ENCODE results near the gene SEC24D.

The SEC24D gene

DNA sequence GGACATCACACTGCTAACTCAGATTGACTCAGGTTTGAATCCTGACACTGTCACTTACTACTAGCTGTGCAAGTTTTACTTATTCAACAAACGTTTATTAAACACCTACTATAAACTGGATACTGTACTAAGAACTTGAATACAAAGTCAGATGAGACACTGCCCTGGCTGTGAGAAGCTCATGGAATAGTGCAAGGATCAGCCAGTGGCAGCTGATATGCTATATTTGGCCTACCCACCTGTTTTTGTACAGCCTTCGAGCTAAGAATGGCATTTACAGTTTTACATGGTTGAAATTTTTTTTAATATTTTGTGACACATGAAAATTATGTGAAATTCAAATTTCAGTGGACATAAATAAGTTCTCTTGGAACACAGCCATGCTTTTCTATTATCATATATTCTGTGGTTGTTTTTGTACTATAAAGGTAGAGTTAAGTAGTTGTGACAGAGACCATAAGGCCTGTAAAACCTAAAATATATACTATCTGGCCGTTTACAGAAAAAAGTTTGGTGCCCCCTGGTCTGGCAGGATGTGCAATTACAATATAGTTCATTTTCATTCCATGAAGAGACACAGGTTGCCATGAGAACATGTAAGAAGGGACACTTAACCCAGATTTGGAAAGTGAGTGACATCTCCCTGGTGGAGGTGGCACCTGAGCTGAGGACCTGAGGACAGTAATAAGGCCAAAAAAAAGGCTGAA lies 3.4 kb upstream of the SEC24D start:
- FAIRE-seq: no peak

DNA sequence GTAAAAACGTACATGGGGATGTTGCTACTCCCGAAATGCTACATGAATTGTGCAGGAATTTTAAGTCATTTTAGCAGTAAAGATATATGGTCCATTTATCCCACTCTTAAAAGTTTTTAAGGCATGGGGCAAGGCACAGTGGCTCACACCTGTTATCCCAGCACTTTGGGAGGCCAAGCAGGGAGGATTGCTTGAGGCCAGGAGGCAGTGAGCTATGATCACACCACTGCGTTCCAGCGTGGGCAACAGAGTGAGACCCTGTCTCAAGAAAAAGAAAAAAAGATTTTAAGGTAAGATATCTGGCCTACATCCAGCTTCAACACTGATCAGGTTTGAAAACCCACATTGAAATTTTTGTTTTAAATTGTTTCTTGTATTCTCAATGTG lies 1.2 kb upstream of the SEC24D start:
- no peak for FAIRE-seq

DNA sequence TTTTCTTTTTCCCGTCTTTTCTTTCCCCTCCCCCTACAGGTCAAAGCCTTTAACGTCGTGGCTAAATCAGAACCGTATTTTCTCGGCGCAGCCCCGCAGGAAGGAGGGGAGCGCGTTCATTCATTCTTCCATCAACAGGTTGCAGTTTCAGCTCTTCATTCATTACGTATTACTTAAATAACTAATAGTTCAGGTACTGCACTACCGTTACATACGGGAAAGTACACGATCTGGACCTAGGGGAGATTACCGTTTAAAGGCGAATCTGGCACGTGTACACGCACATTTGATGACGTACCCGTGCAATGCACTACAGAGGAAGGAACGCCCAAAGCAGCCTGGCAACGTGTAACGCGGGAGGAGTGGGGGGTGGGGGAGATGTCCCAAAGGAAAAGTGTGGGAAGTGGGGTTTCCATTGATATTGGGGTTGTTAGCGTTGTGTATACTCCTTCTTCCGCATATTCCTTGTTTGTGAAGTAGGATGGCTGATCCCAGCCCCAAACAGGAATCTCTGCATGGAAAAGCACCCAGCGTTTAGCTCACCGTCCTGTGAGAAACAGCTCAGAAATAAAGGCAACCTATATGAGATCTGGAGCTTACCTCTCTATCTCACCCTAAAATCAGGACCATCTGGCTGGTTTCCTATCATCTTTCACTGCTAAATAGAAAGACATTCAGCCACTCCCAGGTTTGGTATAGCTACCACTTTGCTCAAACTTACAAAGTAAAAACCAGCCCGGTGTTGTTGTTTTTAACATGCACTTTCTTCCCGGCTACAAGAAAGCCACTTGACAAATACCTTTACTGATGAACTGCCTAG lies 585 bp upstream of the SEC24D start:
- no peak for FAIRE-seq

DNA sequence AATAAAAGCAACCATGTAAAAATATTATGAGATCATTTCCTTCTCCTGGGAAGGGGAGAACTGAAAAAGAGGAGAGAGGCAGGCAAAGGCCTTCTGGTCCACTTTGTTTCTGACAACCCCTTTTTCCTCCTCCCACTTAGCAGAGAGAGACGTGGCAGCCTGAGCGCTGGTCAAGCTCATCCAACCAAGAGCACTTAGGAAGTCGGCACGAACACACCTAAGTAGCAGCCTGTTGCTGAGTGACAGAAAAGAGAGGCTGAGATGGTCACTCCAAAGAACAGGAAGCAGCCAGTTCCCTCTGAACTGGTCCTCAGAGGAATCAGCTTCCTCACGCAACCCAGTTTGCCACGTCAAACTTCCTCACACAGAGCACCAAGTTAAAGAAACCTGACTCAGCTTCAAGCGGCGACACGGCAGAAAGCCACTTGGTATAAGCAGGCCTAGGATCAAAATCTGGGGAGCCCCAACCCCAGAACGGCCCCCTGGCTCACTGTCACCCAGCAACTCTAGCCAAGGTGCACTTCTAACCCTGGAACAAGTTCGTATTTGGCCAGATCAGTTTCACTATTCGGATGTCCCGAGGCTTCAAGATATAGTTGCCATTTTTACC lies 861 bp downstream of the SEC24D start:
- FAIRE-seq: no peak

DNA sequence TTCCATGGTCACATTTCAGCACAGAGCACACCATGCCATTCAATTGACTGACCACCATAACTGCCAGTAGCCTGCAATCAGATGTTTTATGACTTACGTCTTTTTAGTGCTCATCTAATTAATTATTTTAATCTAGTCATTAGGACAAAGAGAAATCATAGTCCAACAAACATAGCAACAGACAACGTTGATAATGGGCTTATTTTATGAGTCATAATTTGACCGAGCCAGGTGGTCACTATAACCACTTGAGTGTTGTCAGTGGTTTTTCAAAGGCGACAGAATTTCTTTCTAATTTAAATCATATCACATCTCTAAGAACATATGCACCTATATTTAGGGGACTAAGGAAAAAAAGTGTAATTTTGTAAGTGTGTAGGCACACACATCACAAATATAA lies 1.9 kb downstream of the SEC24D start:
- no peak for FAIRE-seq

DNA sequence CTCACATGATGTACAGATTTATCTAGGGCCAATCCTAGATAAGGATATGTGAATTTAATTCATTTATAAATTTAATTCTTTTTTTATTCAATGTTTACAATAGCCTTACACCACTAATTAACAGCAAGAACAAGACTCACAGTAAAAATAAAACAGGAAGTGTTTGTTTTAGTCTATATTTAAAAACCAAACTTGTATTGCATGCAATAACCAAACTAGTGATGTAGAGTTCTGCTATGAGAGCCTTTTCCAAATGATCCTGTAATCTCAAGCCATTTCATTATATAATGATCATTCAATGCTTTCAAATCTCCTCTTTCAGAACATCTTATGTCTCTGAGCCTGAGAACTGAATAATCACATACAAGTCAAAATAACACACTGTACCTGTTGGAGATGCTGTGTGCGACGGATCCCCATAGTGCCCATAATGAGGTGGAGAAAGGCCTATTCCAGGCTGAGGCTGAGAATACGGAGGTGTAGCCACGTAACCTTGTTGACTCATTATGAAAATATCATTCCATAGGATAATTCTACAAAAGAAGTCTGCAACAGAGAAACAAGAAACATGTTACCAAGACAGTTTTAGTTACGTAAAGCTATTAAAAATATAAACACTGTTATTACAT lies 2.6 kb downstream of the SEC24D start:
- no peak for FAIRE-seq

DNA sequence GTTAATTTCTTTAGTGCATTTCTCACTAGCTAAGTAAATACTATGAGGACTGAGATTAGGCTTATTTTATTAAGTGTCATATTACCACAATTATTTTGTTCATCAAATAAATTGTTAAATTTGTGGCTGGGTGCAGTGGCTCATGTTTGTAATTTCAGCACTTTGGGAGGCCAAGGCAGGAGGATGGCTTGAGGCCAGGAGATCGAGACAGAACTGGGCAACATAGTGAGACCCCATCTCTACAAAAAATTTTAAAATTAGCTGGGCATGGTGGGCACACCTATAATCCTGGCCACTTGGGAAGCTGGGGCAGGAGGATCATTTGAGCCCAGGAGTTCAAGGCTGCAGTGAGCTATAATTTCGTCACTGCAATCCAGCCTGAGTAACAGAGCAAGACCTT lies 6.8 kb downstream of the SEC24D start:
- no peak for FAIRE-seq

DNA sequence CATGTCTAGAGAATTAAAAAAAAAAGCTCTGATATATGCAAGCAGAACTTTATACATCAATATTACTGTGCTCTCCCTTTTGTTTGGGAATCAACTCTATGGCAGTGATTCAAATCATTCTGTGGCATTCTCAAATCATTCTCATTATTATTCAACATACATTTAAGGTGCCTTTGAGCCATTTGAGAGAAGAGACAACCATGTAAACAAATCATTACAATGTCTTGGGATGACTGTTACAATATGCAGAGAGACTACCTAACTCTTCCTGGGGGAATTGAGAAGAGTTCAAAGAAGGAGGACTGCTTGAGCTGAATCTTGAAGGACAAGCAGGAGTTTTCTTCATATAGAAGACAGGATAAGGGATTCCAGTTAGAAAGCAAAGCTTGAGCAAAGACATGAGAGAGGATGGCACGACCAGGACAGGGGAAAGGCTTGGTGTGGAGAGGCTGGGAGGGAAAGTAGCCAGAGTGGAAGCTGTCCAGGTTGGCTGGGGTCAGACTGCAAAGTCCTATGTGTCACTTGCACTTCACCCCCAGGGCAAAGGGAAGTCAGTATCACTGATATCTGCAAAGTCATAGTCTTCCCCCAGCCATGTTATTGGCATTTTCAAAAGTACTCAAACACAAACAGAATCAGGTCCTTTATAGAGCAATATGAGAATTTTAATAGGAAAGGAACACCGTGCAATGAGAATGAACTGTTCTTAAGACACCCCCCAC lies 9.0 kb downstream of the SEC24D start:
- FAIRE-seq: no peak

DNA sequence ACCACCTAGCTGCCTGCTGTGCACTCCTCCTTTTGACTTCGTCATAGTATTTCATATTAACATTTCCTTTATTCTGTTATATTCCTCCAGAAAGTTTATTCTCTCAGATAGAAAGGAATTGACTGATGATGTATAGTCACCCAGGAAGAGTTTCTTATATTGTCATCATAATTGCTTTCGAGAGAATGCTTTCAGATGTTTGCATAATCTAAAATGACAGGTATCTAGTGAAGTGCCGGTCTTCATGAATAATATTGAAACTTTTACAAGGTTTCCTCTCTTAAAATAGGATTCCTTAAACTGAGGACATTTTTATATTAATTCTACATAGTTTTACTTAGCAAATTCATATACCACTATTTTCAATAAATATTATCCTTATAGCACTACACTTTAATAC lies 10.1 kb downstream of the SEC24D start:
- FAIRE-seq: no peak

DNA sequence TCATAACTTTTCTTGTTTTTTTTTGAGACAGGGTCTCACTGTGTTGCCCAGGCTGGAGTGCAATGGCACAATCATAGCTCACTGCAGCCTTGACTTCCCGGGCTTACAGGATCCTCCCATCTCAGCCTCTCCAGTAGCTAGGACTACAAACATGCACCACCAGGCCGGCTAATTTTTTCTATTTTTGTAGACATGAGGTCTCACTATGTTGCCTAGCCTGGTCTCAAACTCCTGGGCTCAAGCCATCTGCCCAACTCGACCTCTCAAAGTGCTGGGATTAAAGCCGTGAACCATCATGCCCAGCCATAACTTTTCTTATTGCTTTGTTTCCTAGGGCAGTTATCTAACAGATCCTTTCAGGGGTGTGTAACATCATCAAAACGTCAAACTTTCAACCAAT lies 11.8 kb downstream of the SEC24D start:
- FAIRE-seq: no peak

DNA sequence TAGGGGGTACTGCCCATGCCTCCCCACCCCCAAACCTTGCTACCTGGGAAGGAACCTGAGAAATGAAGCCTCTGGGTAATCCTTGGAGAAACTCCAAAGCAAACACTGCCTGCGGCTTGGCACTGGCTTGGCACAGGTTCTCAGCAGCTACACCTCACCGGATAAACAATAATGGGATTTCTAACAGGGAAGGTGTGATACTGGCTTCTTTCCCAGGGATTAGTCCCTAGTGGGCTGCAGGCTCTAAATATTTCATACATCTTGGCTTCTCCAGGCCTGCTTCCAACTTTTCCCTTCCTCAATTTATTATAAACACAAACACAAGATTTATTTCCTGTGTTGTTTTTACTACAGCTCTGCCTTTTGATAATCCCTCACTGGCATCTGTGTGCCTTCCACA lies 12.5 kb downstream of the SEC24D start:
- FAIRE-seq: no peak

DNA sequence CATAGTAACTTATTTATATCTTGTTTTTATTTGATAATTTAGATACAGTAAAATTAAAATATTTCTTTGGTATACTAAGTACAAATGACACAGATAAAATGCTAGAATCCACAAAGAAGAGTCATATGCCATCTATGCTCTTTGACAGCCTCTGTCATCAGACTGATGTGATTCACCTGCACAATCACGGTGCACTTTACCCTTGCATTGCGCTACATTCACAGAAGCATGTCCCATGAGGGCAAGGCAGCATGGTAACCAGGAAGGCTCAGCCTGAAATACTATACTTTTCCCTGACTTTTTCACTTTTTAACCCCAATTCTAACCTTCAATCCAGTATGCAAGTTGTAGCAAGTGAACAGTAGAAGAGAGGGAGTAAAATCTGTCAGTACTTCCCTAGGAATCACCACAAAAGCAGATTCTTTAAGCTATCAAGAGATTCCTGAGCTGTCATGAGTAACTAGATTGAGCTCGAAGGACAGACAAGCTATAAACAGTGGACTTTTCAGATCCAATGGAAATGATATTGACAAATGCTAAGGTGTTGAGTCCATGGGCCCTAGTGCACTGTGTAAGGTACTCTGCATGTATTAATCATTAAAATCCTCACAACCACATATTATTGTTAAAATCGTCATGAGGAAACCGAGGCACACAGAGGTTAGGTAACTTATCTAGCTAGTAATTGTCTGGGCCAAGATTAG lies 14.2 kb downstream of the SEC24D start:
- no peak for FAIRE-seq

DNA sequence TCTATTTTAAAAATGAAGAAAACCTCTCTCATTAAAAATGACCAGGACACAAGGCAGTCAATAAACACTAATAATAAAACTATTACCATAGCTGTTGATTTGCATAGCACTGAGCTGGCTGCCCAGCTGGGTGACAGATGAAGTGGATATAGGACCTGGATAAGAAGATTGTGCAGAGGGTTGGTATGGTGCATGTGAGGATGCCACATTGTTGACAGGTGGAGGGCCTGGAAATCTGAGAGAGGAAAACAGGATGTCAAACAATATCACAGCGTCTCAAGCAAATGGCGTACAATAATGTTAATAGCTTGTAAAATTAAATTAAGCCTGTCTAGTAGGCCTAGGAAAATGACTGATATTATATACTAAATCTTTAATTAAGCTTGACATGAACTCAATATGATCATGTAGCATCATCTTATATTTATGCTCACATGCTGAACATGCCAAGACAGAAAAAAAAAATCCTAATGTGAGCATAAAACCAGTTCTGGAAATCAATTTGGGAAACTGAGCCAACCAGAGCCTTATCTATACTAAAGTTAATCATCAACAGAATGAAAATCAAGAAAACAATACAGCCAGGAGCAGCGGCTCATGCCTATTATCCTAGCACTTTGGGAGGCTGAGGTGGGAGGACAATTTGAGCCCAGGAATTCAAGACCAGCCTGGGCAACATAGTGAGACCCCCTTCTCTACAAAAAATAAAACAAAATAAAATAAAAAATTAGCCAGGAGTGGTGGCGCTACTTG lies 18.6 kb downstream of the SEC24D start:
- no peak for FAIRE-seq

DNA sequence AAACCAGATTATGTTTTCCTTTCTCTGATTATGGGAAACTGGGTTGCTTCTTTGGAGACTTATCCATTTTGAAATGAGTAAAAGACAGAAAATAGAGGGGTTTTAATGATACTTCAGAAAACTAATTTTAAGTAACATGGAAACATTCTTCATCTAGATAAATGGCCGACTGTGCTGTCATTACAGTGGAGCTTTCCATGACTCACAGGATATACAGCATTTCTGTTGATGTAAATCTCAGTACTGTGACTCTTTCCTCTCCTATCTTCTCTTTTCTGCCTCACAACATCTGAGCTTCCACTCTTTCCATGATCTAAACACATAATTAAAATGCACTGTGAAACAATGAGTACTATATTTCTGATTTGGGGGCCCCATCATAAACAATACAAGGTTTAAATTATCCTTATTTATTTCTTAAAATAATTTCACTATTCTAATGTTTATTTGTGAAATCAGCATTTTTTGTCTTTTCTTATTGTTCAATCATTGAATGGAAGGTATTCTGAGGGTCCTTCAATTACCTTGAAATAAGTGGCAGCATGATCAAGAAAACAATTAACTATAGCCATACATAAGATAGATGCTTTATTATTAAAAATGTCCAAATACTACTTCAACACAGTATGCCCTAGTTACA lies 19.3 kb downstream of the SEC24D start:
- FAIRE-seq: no peak

DNA sequence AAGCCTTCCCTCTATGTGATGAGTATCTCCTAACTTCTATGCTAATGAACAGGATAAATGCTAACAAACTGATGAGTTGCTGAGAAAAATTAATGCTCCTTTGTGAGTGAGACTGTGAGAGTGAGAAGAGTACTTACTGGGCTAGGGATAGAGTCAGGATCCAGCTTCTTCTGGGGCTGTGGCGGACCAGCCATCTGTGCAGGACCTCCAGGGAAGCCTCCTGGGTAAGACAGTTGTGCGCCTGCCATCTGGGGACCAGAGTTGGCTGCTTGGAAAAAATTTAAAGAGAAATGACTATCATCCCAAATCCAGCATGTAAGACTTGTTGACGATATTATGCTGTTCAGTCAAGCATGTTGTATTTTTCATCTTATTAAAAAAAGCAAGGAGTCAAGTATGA lies 21.0 kb downstream of the SEC24D start:
- FAIRE-seq: no peak

DNA sequence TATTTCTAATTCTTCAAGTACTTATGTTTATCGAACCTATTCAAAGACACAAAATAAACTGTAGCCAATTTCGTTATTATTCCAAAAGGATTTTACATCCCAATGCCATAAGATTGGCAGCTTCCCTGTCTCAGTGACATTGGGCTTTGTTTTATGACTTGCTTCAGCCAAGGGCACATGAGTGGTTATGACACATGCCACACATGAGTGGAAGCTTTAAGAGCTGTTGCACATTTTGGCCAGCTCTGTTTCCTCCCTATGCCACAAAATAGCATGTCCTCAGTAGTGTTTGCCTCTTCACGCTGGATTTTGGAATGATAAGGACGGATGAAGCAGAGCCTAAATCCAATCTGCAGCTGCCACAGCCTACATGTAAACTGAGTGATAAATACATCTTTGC lies 21.9 kb downstream of the SEC24D start:
- FAIRE-seq: no peak

DNA sequence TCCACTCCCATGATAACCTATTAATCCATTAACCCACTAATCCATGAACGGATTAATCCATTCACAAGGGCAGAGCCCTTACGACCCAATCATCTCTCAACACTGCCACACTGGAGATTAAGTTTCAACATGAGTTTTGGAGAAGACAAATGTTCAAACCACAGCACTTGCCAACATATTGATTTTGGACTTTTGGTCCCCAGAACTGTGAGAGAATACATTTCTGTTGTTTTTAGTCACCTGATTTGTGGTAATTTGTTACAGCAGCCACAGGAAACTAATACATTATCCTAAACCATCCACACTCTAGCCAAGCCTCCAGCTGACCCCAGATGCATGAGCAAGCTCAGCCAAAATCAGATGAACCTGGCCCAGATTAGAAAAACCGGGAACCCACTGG lies 22.4 kb downstream of the SEC24D start:
- no peak for FAIRE-seq

DNA sequence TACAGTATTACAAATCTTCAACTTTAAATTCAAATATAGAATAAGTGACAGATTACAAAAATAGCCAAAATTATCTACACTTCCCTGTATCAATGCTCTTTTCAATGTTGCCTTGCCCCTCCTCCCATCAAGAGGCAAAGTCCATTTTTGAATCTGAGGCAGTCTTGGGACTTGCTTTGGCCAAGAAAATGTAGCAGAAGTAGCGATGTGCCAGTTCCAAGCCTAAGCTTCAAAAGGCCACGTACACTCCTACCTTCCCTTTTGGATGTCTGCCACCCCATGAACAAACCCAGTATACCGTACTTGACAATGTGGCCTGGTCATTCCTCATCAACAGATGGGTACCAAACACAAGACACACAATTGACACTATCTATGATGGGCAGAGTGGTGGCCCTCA lies 24.1 kb downstream of the SEC24D start:
- no peak for FAIRE-seq

DNA sequence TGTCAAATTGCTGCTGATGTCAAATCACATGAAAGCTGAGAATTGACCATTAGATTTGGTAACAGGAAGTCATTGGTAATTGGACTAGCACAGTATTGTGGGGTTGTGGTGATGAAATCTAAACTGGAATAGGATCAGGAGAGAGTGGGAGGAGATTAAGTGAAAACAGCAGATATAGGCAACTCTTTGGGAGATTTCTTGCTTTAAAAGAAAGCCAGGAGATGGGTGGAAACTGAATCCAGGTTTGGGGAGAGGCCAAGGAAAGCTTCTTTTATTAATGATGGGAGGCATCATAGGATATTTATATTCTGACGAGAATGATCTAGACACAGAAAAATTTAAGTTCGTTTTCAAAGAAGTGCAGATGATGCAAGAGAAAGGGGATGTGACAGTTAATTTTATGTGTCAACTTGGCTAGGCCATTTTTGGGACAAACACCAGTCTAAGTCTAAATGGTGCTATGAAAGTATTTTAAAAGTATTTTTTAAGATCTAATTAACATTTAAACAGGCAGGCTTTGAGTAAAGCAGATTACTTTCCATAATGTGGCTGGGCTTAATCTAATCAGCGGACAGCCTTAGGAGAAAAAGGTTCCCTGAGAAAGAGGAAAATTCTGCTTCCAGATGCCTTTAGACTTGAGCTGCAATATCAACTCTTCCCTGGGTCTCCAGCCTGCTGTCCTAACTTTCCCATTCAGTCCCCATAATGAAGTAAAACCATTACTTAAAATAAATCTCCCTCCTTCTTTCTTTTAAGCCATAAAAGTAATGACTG lies 24.7 kb downstream of the SEC24D start:
- FAIRE-seq: no peak

DNA sequence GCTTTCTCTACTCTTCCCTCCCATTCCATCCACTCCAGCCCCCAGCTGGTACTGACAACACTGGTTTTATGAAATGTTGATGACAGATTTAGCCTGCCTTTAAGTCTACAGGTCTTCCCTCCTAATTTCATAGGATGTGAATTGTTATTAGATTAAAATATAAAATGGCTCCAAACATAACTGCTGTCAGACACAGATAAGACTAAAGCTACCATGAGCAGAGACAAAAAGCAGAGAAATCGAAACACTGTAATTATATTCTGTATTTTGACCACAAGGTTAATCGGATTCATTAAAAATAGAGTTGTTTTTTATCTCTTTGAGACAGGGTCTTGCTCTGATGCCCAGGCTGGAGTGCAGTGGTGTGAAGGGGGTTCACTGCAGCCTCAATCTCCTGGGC lies 28.3 kb downstream of the SEC24D start:
- no peak for FAIRE-seq
